ENCODE data around the gene NKTR.

The NKTR gene

GRCh38 chr3:42652251-42652610 lies 51.7 kb downstream of the NKTR start:
- Histone ChIP-seq H4K20me1 (ENCODE audit: insufficient read depth, low read length) (no peaks in the 10 kb centered on the region), H3K4me1 (ENCODE audit: low read length) (no peaks in the 10 kb centered on the region), H3K4me2 (ENCODE audit: low read depth, low read length) (no peak overlapping the region), H3K9ac (ENCODE audit: low read length) (no peak overlapping the region), H3K9me2 (replicated peaks; ENCODE audit: insufficient read depth, low read length) (no peaks in the 10 kb centered on the region), H3K4me3 (ENCODE audit: low read length) (no peak overlapping the region), H3K36me3 (replicated peaks; ENCODE audit: insufficient read depth, low read length) (no peaks in the 10 kb centered on the region), H3F3A (ENCODE audit: insufficient read depth, low read length) (no peaks in the 10 kb centered on the region), H3K9me3 (replicated peaks; ENCODE audit: insufficient read depth, low read length) (no peaks in the 10 kb centered on the region), H2AFZ (ENCODE audit: low read length) (no peak overlapping the region), H3K27me3 (replicated peaks; ENCODE audit: insufficient read depth, low read length) (no peaks in the 10 kb centered on the region), H3K79me2 (ENCODE audit: low read length) (no peaks in the 10 kb centered on the region), H3K27ac (ENCODE audit: low read length) (no peak overlapping the region)
- no peak for DNase-seq
- TF ChIP-seq EZH2phosphoT487 (IDR thresholded peaks at IDR 0.05; ENCODE audit: low read length) = no peak
- no peak for TF ChIP-seq CTCF (IDR thresholded peaks at IDR 0.05; ENCODE audit: low read length)
- TF ChIP-seq EZH2 (optimal IDR thresholded peaks at IDR 0.05; ENCODE audit: low read depth, low read length) = no peak

GRCh38 chr3:42652611-42653302 lies 52.3 kb downstream of the NKTR start:
- H3K27ac ChIP-seq (ENCODE audit: low read length) = no peak overlapping the region
- no peak overlapping the region for H3K9ac ChIP-seq (ENCODE audit: low read length)
- no peaks in the 10 kb centered on the region for H3K36me3 ChIP-seq (replicated peaks; ENCODE audit: insufficient read depth, low read length)
- no peaks in the 10 kb centered on the region for H3K9me3 ChIP-seq (replicated peaks; ENCODE audit: insufficient read depth, low read length)
- no peaks in the 10 kb centered on the region for H3K9me2 ChIP-seq (replicated peaks; ENCODE audit: insufficient read depth, low read length)
- no peak overlapping the region for H2AFZ ChIP-seq (ENCODE audit: low read length)
- no peaks in the 10 kb centered on the region for H3K27me3 ChIP-seq (replicated peaks; ENCODE audit: insufficient read depth, low read length)
- no peak overlapping the region for H3K4me2 ChIP-seq (ENCODE audit: low read depth, low read length)
- H3K4me3 ChIP-seq (ENCODE audit: low read length) = no peak overlapping the region
- H3K79me2 ChIP-seq (ENCODE audit: low read length) = no peaks in the 10 kb centered on the region
- no peak for DNase-seq
- no peak for TF ChIP-seq EZH2 (optimal IDR thresholded peaks at IDR 0.05; ENCODE audit: low read depth, low read length)
- TF ChIP-seq EZH2phosphoT487 (IDR thresholded peaks at IDR 0.05; ENCODE audit: low read length) = no peak
- H4K20me1 ChIP-seq (ENCODE audit: insufficient read depth, low read length) = no peaks in the 10 kb centered on the region
- H3K4me1 ChIP-seq (ENCODE audit: low read length) = no peaks in the 10 kb centered on the region
- H3F3A ChIP-seq (ENCODE audit: insufficient read depth, low read length) = no peaks in the 10 kb centered on the region

- H3K27ac ChIP-seq (ENCODE audit: low read length) = no peak overlapping the region
Observed at GRCh38 chr3:42653303-42653559, 52.7 kb downstream of the NKTR start.

More at GRCh38 chr3:42653303-42653559, 52.7 kb downstream of the NKTR start:
- Histone ChIP-seq H3K9ac (ENCODE audit: low read length) (no peak overlapping the region), H3K9me2 (replicated peaks; ENCODE audit: insufficient read depth, low read length) (no peaks in the 10 kb centered on the region), H4K20me1 (ENCODE audit: insufficient read depth, low read length) (no peaks in the 10 kb centered on the region), H3K79me2 (ENCODE audit: low read length) (no peaks in the 10 kb centered on the region), H3K36me3 (replicated peaks; ENCODE audit: insufficient read depth, low read length) (no peaks in the 10 kb centered on the region), H2AFZ (ENCODE audit: low read length) (no peak overlapping the region), H3K9me3 (replicated peaks; ENCODE audit: insufficient read depth, low read length) (no peaks in the 10 kb centered on the region), H3F3A (ENCODE audit: insufficient read depth, low read length) (no peaks in the 10 kb centered on the region), H3K27me3 (replicated peaks; ENCODE audit: insufficient read depth, low read length) (no peaks in the 10 kb centered on the region), H3K4me3 (ENCODE audit: low read length) (no peak overlapping the region), H3K4me2 (ENCODE audit: low read depth, low read length) (no peak overlapping the region), H3K4me1 (ENCODE audit: low read length) (no peaks in the 10 kb centered on the region)
- DNase-seq = no peak
- TF ChIP-seq CTCF (IDR thresholded peaks at IDR 0.05; ENCODE audit: low read length) = no peak
- TF ChIP-seq EZH2phosphoT487 (IDR thresholded peaks at IDR 0.05; ENCODE audit: low read length) = no peak
- TF ChIP-seq EZH2 (optimal IDR thresholded peaks at IDR 0.05; ENCODE audit: low read depth, low read length) = no peak
